Embryonic facial prominence (tissue), 1 donor: Measurements from ENCODE around the gene KDM4B.
"Not testable (repeated sequence)": the region's sequence is repeated elsewhere in the genome, so short reads cannot be mapped to it uniquely, and the experiment has no call there.

ENCODE experiments used
- DNase-seq: peaks from one replicate; pipeline ENCODE4 v3.0.0-alpha.2; 2016; ENCODE audit errors: extremely low spot score

Gene KDM4B

GRCh38 chr19:4967738-4968461, 1.0 kb upstream of the KDM4B start:
- no peak for DNase-seq

GRCh38 chr19:4969292-4969771, 419 bp downstream of the KDM4B start:
- DNase-seq, result no peak

- DNase-seq, result no peak
Measured at GRCh38 chr19:4969772-4970531, 1.0 kb downstream of the KDM4B start.

- no peak for DNase-seq
Measured at GRCh38 chr19:4970558-4971423, 1.9 kb downstream of the KDM4B start.

DNA sequence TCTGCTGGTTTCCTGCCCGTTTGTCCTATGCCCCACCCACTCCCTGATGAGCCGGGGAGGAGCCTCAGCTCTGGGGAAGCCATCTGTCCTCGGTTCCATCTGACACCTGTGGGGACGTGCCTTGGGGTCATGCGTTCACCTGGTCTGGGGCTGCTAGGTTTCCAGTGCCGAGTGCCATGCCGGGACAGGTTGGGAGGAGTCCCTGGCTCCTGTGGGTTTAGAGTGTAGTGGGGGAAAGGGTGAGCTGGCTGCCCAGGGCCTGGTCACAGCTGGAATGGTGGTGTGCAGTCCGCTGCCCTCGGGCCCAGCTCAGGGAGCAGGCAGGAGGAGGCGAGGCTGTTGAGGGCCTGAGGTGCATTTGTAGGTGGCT, 2.5 kb downstream of the KDM4B start:
- no peak for DNase-seq

GRCh38 chr19:4971816-4972495, 3.0 kb downstream of the KDM4B start:
- DNase-seq, result no peak

DNA sequence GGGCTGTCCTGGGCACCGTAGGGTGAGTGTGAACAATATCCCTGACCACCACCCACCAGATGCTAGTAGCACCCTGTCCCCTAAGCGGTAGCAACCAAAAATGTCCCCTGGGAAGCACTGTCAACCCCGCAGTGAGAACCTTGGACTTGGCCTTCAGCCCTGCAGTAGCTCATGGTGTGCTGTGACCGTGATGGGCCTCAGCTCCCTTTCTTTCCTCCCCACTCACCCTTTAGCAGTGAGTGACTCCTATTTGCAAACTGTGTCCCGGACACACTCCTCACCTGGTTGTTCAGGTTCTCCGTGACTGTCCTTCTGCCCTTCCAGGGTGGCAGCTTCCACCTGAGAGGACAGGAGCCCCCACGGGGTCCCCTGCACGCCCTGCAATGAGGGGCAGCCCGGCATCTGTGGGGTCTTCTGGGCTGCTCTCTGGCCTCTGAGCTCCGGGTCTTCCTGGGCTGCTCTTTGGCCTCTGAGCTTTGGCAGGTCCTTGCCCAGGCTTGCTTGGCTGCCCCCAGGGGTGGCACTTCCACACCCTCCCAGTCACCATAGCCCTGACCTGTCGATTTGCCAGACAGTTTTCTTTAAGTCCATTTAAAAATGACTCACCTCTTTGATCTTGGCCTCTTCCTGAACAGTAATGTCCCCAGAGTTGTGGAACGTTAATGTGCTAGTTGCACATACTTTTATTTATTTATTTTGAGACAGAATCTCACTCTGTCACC, 3.8 kb downstream of the KDM4B start:
- DNase-seq, result no peak

- DNase-seq, result no peak
Measured at GRCh38 chr19:4974880-4975469, 6.1 kb downstream of the KDM4B start.

GRCh38 chr19:4975601-4976000, 6.7 kb downstream of the KDM4B start:
- DNase-seq, result not testable (repeated sequence)

- no peak for DNase-seq
Measured at GRCh38 chr19:4976401-4977298, 7.7 kb downstream of the KDM4B start.

DNA sequence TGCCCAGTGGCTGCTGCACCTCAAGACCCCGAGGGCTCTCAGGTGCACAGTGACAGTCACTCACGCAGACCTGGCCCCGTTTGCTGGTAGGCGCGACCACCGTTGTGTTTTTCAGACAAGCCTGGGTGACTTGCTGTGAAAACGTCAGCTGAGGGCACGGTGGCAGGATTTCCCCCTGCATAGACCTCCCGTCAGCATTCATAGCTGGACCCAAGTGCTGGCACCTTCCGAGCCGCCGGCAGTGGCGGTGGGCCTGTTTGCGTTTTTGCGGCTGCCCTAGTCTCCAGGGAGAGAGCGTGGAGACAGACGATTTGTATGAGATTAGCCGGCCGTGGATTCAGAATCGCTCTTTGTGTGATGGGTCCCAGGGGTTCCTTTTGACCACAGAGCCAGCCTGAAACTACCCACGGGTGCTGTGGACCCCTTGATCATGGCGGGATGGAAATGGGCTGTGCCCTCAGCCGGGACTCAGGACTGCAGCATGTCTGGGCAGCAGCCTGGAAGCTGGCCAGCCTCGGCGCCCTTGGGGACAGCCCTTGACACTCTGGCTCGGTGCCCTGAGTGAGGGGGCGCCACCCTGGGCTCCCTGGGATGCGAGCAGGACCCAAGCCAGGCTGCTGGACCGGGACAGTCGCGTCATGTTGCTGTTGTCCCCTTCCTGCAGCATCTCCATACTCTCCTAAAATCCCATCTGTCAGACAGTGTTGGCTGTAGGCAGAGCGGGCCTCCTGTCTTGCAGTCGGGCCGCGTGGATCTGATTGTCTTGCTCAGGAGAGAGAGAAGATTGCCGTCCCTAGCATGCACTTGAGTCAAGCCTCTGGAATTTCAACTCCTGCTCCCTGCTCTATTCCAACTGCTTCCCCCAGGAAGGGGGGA, 8.6 kb downstream of the KDM4B start:
- DNase-seq, result no peak

GRCh38 chr19:4979211-4979807, 10.4 kb downstream of the KDM4B start:
- no peak for DNase-seq

DNA sequence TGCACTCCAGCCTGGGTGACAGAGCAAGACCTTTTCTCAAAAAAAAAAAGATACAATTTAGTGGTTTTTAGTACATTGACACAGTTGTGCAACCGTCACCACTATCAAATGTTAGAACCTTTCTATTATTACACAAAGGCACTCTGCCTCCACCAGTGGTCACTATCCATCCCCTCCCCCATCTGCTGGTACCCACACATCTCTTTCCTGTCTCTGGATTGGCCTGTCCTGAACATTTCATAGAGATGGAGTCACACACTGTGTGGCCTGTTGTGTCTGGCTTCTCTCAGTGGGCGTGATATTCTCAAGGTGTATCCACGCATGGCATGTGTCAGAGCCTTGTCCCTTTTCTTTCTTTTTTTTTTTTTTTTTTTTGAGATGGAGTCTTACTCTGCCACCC, 11.2 kb downstream of the KDM4B start:
- DNase-seq, result no peak

DNA sequence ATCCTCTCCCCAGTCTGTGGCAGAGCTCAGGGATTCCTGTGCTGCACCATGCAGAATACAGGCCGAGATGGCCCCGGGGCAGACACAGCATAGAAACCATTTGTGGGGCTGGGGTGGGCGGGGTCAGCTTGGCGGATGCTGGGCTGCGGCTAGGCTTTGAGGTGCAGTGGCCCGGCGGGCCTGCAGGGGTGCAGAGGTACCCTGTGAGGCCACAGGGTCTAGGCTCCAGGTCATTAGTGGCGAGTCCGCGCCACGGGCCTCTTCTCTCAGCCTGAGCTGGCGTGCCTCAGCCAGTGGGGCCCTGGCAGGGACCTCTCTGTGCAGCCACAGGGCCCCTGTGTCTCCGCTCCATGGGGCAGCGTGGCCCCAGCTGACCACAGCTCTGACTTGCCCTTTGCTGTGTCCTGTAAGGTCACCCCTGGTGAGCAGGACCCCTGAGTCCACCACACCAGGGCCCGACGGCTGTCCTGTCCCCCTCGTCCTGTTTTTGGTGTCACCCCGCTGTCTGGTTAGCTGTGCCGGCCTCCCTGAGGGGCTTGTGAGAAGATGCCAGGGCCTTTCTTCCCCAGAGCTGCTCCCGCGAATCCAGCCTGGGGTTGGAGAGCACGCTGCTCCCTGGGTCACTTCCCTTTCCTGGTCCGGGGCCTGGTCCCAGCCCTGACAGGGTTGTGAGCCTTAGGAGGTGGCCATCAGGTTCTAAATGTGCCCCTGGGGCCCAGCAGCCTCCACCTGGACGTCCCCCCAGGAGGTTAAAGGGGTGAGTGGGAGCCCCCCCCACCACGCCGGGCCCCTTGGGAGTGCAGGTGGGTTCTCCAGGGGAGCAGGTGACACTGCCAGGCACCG, 12.1 kb downstream of the KDM4B start:
- no peak for DNase-seq

DNA sequence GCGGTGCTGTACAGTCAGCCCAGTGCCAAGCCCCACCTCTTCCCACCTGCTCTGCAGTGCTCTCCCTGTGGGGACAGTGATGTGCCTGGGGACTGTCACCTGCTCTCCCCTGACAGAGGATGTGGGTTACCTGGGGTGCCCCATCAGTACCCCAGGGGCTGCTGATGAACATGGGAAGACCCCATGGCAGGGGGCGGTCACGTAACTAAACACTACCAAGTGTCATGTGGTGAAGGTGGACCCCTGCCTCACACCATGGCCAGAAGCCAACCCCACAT, 12.7 kb downstream of the KDM4B start:
- DNase-seq, result no peak

DNA sequence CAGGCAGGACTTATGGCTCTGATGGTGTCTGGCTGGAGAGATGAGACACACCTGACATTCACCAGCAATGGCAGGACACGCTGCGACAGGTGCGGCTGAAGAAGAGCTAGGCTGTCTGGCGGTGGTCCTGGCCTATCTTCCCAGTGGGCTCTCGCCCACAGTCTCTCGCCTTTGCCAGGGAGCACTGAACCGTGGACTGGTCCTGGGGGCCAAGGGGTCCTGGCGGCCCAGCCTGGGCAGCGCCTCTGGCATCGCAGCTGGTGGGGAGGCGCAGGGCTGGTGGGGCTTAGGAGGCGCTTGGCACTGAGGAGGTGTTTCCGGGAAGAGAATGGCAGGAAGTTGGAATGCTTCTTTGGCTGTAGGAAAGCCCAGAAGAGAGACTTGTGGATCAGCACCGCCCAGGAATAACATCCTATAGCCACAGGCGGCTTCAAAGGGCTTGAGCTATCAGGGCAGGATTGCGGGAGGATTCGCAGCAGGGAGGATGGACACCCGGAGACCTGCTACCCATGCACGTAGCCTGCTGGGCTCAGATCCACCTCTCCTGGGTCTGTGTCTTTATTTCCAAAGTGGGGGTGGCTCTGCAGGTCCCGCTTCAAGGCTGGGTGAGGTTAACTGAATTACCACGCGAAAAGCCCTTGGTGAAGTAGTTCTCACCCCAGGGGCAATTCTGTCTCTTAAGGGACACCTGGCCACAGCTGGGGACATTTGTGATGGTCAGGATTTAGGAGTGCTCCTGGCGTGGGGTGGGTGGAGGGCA, 14.6 kb downstream of the KDM4B start:
- no peak for DNase-seq

GRCh38 chr19:4984106-4984380, 15.1 kb downstream of the KDM4B start:
- DNase-seq, result no peak
